ENCODE measurements around the gene PTPRM.
"Not testable (repeated sequence)": the region's sequence is repeated elsewhere in the genome, so short reads cannot be mapped to it uniquely, and the experiment has no call there.

The PTPRM gene

DNA sequence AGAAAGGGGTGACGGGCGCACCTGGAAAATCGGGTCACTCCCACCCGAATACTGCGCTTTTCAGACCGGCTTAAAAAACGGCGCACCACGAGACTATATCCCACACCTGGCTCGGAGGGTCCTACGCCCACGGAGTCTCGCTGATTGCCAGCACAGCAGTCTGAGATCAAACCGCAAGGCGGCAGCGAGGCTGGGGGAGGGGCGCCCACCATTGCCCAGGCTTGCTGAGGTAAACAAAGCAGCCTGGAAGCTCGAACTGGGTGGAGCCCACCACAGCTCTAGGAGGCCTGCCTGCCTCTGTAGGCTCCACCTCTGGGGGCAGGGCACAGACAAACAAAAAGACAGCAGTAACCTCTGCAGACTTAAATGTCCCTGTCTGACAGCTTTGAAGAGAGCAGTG lies 399.6 kb downstream of the PTPRM start:
- not testable (repeated sequence) for H3K9ac ChIP-seq (ENCODE audit: low read length); H3K4me1 ChIP-seq (ENCODE audit: insufficient read depth, low read length)

DNA sequence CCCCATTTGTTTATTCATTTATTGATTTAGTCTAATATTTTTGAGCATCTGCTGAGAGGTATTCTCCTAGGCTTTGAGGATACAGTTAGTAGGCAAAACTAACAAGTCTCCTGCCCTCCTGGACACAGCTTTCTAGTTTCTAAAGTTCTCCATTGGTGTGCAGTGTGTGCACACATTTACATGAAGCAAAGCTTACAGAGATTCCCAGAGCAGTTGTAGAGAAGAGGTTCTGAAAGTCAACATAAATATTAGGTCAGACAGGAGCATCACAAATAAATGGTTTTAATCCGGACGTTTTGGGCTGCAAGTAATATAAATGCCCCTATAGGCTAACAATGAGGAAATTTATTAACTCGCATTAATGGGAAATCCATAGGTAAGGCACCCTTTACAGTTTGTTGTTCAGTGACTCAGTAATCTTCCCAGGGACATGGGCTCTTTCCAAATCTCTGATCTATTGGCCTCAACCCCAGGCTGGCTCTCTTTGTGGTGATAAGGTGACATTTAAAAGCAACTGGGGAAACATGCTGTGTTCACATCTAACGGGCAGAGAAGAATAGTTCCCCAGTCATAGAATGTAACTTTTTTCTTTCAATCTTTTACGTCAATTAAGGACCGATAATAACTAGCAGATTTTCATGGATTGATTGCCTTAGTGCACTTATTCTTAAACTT lies 407.2 kb downstream of the PTPRM start:
- no peak overlapping the region for H3K4me3 ChIP-seq (ENCODE audit: low read depth in 1 of 2, low read length in 2 of 2)
- H3K9ac ChIP-seq (ENCODE audit: low read length), result no peak overlapping the region
- H3K36me3 ChIP-seq (ENCODE audit: insufficient read depth, low read length), result no peaks in the 10 kb centered on the region
- no peaks in the 10 kb centered on the region for H3K4me1 ChIP-seq (ENCODE audit: insufficient read depth, low read length)
- no peak overlapping the region for H3K27ac ChIP-seq (ENCODE audit: low read depth, low read length)
- no peaks in the 10 kb centered on the region for H3K9me3 ChIP-seq (ENCODE audit: low read length)
- no peaks in the 10 kb centered on the region for H3K27me3 ChIP-seq (ENCODE audit: control insufficient read depth in 1 of 2, insufficient read depth in 2 of 2, low read length in 2 of 2)

More for the DNA sequence above, 399.6 kb downstream of the PTPRM start:
- not testable (repeated sequence) for H3K27me3 ChIP-seq (ENCODE audit: control insufficient read depth in 1 of 2, insufficient read depth in 2 of 2, low read length in 2 of 2); H3K36me3 ChIP-seq (ENCODE audit: insufficient read depth, low read length); H3K9me3 ChIP-seq (ENCODE audit: low read length); H3K27ac ChIP-seq (ENCODE audit: low read depth, low read length); H3K4me3 ChIP-seq (ENCODE audit: low read depth in 1 of 2, low read length in 2 of 2)

- Histone ChIP-seq H3K27me3 (ENCODE audit: control insufficient read depth in 1 of 2, insufficient read depth in 2 of 2, low read length in 2 of 2) (no peaks in the 10 kb centered on the region), H3K27ac (ENCODE audit: low read depth, low read length) (no peak overlapping the region), H3K9me3 (ENCODE audit: low read length) (no peaks in the 10 kb centered on the region), H3K9ac (ENCODE audit: low read length) (no peak overlapping the region), H3K4me3 (ENCODE audit: low read depth in 1 of 2, low read length in 2 of 2) (no peak overlapping the region), H3K4me1 (ENCODE audit: insufficient read depth, low read length) (no peaks in the 10 kb centered on the region), H3K36me3 (ENCODE audit: insufficient read depth, low read length) (no peaks in the 10 kb centered on the region)
These were observed 410.8 kb downstream of the PTPRM start for GRCh38 chr18:7977897-7978296.

DNA sequence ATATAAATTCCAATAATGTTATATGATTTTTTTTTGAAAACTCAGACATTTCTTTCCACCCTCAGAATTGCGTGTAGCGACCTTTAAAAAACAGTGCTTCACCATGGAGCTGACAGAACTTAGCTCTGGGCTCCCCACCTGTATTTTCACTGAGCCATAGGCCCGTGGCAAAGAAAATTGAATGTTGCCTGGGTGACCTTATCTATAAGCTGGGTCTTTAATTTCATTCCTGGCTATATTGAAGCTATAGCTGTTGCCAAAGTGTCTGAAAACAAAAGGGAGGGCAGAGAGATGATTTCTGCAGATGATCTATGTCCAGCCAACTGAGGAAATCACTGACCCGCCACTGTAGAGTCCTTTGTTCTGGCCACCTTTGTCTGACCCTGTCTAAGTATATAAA lies 411.7 kb downstream of the PTPRM start:
- Histone ChIP-seq H3K9me3 (ENCODE audit: low read length) (no peaks in the 10 kb centered on the region), H3K27me3 (ENCODE audit: control insufficient read depth in 1 of 2, insufficient read depth in 2 of 2, low read length in 2 of 2) (no peaks in the 10 kb centered on the region)

GRCh38 chr18:7979714-7980113 lies 412.6 kb downstream of the PTPRM start:
- H3K9me3 ChIP-seq (ENCODE audit: low read length), result no peaks in the 10 kb centered on the region
- no peaks in the 10 kb centered on the region for H3K27me3 ChIP-seq (ENCODE audit: control insufficient read depth in 1 of 2, insufficient read depth in 2 of 2, low read length in 2 of 2)
- H3K36me3 ChIP-seq (ENCODE audit: insufficient read depth, low read length), result no peaks in the 10 kb centered on the region

More for the DNA sequence above, 411.7 kb downstream of the PTPRM start:
- Histone ChIP-seq H3K4me3 (ENCODE audit: low read depth in 1 of 2, low read length in 2 of 2) (no peak overlapping the region), H3K9ac (ENCODE audit: low read length) (no peak overlapping the region), H3K4me1 (ENCODE audit: insufficient read depth, low read length) (no peaks in the 10 kb centered on the region), H3K36me3 (ENCODE audit: insufficient read depth, low read length) (no peaks in the 10 kb centered on the region), H3K27ac (ENCODE audit: low read depth, low read length) (no peak overlapping the region)

DNA sequence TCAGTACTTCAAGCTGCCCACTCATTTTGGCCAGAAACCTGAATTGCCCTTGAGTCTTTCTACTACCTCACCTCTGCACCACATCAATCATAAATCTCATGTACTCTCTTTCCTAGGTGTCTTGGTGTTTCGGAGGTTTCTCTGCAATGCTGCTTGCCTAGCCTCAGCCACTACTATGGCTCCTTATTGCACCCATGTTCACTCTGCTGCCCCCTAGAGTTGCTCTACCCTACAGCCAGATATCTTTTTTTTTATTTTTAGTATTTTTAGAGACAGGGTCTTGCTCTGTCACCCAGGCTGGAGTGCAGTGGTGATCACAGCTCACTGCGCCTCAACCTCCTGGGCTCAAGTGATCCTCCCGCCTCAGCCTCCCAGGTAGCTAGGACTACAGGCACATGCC lies 413.0 kb downstream of the PTPRM start:
- Histone ChIP-seq H3K4me3 (ENCODE audit: low read depth in 1 of 2, low read length in 2 of 2) (no peak overlapping the region), H3K4me1 (ENCODE audit: insufficient read depth, low read length) (no peaks in the 10 kb centered on the region), H3K27me3 (ENCODE audit: control insufficient read depth in 1 of 2, insufficient read depth in 2 of 2, low read length in 2 of 2) (no peaks in the 10 kb centered on the region), H3K9ac (ENCODE audit: low read length) (no peak overlapping the region), H3K9me3 (ENCODE audit: low read length) (no peaks in the 10 kb centered on the region), H3K36me3 (ENCODE audit: insufficient read depth, low read length) (no peaks in the 10 kb centered on the region), H3K27ac (ENCODE audit: low read depth, low read length) (no peak overlapping the region)

More at GRCh38 chr18:7979714-7980113, 412.6 kb downstream of the PTPRM start:
- H3K4me3 ChIP-seq (ENCODE audit: low read depth in 1 of 2, low read length in 2 of 2), result no peak overlapping the region
- no peak overlapping the region for H3K27ac ChIP-seq (ENCODE audit: low read depth, low read length)
- no peak overlapping the region for H3K9ac ChIP-seq (ENCODE audit: low read length)
- H3K4me1 ChIP-seq (ENCODE audit: insufficient read depth, low read length), result no peaks in the 10 kb centered on the region

DNA sequence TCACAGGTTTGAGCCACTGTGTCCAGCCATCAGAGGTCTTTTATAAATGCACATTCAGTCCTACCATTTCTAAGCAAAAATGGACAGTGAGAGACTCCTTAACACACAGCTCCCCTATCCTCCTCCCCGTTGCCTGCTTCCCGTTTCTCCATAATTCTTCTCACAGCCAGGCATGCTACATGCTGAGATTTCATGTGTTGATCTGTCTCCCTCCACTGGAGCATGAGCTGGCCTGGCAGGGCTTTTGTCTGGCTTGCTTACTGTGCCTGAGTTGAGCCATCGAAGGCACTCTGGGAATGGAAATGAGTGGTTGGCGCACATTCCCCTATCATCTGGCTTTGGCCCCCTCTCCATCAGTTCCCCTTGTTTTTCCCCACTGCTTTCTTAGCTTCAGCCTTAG lies 413.5 kb downstream of the PTPRM start:
- H3K27ac ChIP-seq (ENCODE audit: low read depth, low read length), result no peak overlapping the region
- H3K4me1 ChIP-seq (ENCODE audit: insufficient read depth, low read length), result no peaks in the 10 kb centered on the region
- H3K9me3 ChIP-seq (ENCODE audit: low read length), result no peaks in the 10 kb centered on the region
- no peaks in the 10 kb centered on the region for H3K27me3 ChIP-seq (ENCODE audit: control insufficient read depth in 1 of 2, insufficient read depth in 2 of 2, low read length in 2 of 2)
- no peaks in the 10 kb centered on the region for H3K36me3 ChIP-seq (ENCODE audit: insufficient read depth, low read length)
- H3K9ac ChIP-seq (ENCODE audit: low read length), result no peak overlapping the region
- no peak overlapping the region for H3K4me3 ChIP-seq (ENCODE audit: low read depth in 1 of 2, low read length in 2 of 2)

GRCh38 chr18:7982216-7982615 lies 415.1 kb downstream of the PTPRM start:
- Histone ChIP-seq H3K27me3 (ENCODE audit: control insufficient read depth in 1 of 2, insufficient read depth in 2 of 2, low read length in 2 of 2) (no peaks in the 10 kb centered on the region), H3K9me3 (ENCODE audit: low read length) (no peaks in the 10 kb centered on the region), H3K9ac (ENCODE audit: low read length) (no peak overlapping the region), H3K36me3 (ENCODE audit: insufficient read depth, low read length) (no peaks in the 10 kb centered on the region), H3K27ac (ENCODE audit: low read depth, low read length) (no peak overlapping the region), H3K4me3 (ENCODE audit: low read depth in 1 of 2, low read length in 2 of 2) (no peak overlapping the region), H3K4me1 (ENCODE audit: insufficient read depth, low read length) (no peaks in the 10 kb centered on the region)

DNA sequence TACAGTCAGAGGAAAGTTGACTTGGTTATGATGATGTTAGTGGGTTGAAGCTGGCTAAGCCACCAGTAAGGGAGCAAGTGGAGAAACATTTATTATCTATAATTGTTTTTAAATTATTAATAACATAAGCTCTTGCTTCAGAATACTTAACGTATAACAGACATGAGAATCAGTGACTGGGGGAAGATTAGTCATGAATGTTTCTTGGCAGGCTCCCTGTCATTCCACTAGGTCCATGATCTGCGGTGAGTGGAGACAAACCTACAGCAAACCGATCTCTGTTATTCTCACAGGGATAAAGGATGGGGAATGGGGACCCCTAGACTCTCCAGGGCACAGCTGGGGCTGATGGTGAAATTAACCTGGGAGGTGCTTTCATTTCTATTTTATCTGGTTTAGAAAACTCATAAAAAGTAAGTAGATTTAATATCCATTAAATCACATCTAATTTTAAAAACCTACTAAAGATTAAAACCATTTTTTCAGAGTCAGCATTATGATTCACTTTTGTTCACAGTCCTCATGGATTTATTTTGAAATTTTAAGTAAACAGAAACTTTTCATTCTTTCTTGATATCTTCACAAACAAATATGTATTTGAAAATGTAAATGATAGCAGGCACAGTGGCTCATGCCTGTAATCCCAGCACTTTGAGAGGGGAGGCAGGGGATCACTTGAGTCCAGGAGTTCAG lies 420.3 kb downstream of the PTPRM start:
- Histone ChIP-seq H3K9ac (ENCODE audit: low read length) (no peak overlapping the region), H3K4me3 (ENCODE audit: low read depth in 1 of 2, low read length in 2 of 2) (no peak overlapping the region), H3K4me1 (ENCODE audit: insufficient read depth, low read length) (no peaks in the 10 kb centered on the region), H3K27me3 (ENCODE audit: control insufficient read depth in 1 of 2, insufficient read depth in 2 of 2, low read length in 2 of 2) (no peaks in the 10 kb centered on the region), H3K27ac (ENCODE audit: low read depth, low read length) (no peak overlapping the region), H3K36me3 (ENCODE audit: insufficient read depth, low read length) (no peaks in the 10 kb centered on the region), H3K9me3 (ENCODE audit: low read length) (no peaks in the 10 kb centered on the region)

- no peaks in the 10 kb centered on the region for H3K27me3 ChIP-seq (ENCODE audit: control insufficient read depth in 1 of 2, insufficient read depth in 2 of 2, low read length in 2 of 2)
- no peak overlapping the region for H3K9ac ChIP-seq (ENCODE audit: low read length)
These were observed 423.6 kb downstream of the PTPRM start for GRCh38 chr18:7990670-7991069.

DNA sequence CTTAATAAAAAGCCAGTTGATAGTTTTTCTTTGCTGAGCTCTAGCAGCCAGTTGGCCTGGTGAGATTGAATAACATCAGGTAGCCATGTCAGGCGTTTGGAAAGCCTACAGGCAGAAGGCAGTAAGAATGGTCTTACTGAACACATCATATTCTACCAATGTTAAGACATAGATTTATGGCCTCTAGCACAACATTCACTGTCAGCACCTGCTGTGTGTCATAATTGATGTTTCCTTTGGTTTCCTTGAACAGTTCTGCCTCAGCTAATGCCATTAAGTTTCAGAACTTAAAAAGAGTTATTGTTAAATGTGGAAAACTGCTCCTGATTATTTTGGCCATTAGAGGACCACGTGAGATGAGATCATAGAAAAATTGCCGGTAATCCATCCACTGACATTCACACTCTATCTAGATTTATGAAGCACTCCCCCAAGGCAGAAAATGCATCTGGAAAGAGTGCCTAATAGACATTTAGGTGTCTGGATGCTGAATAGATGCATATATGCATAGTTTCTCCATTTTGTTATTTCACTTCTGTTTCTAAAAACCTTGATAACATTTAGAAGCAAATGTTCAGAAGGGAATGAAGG lies 434.7 kb downstream of the PTPRM start:
- Histone ChIP-seq H3K36me3 (ENCODE audit: insufficient read depth, low read length) (peaks cover 4% of the 10 kb centered on the region), H3K27me3 (ENCODE audit: control insufficient read depth in 1 of 2, insufficient read depth in 2 of 2, low read length in 2 of 2) (no peaks in the 10 kb centered on the region), H3K4me3 (ENCODE audit: low read depth in 1 of 2, low read length in 2 of 2) (no peak overlapping the region), H3K4me1 (ENCODE audit: insufficient read depth, low read length) (no peaks in the 10 kb centered on the region), H3K9me3 (ENCODE audit: low read length) (no peaks in the 10 kb centered on the region), H3K9ac (ENCODE audit: low read length) (no peak overlapping the region), H3K27ac (ENCODE audit: low read depth, low read length) (no peak overlapping the region)

More at GRCh38 chr18:7990670-7991069, 423.6 kb downstream of the PTPRM start:
- H3K4me1 ChIP-seq (ENCODE audit: insufficient read depth, low read length), result no peaks in the 10 kb centered on the region
- H3K9me3 ChIP-seq (ENCODE audit: low read length), result no peaks in the 10 kb centered on the region
- no peak overlapping the region for H3K4me3 ChIP-seq (ENCODE audit: low read depth in 1 of 2, low read length in 2 of 2)
- H3K36me3 ChIP-seq (ENCODE audit: insufficient read depth, low read length), result no peaks in the 10 kb centered on the region
- no peak overlapping the region for H3K27ac ChIP-seq (ENCODE audit: low read depth, low read length)
